ENCODE data around the gene FOXC1. TPM values are rescaled to one million over a fixed set of nuclear protein-coding genes. Genes with fewer than 3 reads are reported as not detected.

The FOXC1 gene
- total and polyA plus RNA-seq, 4 donors, result 0.08 to 0.33 (median 0.14) TPM

DNA sequence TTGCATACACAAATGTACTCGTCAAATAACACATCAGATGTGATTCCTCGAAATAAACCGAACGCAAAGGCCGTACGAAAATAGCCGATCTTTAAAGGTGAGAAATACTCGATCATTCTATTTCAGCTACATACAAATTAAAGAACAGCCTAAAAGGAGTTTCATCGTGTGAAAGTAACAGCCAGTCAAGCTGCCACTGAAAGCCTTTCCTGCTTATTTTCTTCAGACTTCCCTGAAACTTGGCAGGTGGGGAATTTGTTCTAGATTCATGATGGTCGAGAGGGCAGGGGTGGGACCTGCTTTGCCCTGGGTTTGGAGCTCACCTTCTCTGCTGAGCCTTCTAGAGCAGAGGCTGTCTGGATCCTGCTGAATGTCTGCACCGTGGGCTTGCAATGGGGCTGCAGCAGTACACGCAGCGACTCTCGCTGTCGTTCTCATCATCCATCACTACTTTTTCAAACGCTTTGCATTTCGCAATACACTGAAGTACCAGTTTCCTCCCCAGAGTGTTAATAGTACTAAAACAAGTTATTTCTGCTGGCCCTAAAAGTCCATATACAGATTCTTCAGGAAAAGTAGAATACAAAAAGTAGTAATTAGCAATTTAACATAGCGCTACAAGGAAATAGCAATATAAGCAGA, 16.2 kb downstream of the FOXC1 start (continued):
- TF ChIP-seq, protein P1, sequence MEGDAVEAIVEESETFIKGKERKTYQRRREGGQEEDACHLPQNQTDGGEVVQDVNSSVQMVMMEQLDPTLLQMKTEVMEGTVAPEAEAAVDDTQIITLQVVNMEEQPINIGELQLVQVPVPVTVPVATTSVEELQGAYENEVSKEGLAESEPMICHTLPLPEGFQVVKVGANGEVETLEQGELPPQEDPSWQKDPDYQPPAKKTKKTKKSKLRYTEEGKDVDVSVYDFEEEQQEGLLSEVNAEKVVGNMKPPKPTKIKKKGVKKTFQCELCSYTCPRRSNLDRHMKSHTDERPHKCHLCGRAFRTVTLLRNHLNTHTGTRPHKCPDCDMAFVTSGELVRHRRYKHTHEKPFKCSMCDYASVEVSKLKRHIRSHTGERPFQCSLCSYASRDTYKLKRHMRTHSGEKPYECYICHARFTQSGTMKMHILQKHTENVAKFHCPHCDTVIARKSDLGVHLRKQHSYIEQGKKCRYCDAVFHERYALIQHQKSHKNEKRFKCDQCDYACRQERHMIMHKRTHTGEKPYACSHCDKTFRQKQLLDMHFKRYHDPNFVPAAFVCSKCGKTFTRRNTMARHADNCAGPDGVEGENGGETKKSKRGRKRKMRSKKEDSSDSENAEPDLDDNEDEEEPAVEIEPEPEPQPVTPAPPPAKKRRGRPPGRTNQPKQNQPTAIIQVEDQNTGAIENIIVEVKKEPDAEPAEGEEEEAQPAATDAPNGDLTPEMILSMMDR (IDR thresholded peaks at IDR 0.05; ENCODE audit: low read depth, low read length, missing input control), result no peak
- TF ChIP-seq JUND (IDR thresholded peaks at IDR 0.05) (no peak), FOXA2 (IDR thresholded peaks at IDR 0.05) (no peak), HNF4G (IDR thresholded peaks at IDR 0.05) (no peak)
- TF ChIP-seq, protein P2, sequence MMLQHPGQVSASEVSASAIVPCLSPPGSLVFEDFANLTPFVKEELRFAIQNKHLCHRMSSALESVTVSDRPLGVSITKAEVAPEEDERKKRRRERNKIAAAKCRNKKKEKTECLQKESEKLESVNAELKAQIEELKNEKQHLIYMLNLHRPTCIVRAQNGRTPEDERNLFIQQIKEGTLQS (IDR thresholded peaks at IDR 0.05), result no peak
- TF ChIP-seq, protein P3, sequence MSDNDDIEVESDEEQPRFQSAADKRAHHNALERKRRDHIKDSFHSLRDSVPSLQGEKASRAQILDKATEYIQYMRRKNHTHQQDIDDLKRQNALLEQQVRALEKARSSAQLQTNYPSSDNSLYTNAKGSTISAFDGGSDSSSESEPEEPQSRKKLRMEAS (IDR thresholded peaks at IDR 0.05), result no peak

DNA sequence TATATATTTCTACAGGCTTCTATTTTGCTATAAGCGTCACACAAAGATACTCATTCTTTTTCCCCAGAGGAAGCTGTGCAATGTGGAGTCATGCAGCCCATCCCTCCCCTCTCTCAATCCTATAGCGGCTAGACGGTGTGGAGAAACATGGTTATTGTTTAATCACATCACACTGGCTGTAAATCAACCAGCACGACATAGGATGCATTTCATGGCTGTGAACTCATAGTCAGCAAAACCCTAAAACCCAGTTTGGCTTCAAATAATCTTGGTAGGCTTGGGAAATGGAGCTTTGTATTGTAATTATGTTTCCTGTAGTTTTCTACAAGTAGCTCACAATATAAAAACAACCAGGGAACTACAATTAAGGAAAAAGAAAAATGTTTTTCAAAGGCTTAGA, 16.8 kb downstream of the FOXC1 start:
- TF ChIP-seq HNF4A (conservative IDR thresholded peaks at IDR 0.05) (no peak), REST (IDR thresholded peaks at IDR 0.05) (no peak), SP1 (IDR thresholded peaks at IDR 0.05) (no peak), NR2F2 (IDR thresholded peaks at IDR 0.05) (no peak), FOXA1 (IDR thresholded peaks at IDR 0.05) (no peak), GABPA (IDR thresholded peaks at IDR 0.05 in 1 of 2, conservative IDR thresholded peaks at IDR 0.05 in 1 of 2) (no peak)
- TF ChIP-seq, protein P3 (IDR thresholded peaks at IDR 0.05), result no peak
- TF ChIP-seq, protein P4, sequence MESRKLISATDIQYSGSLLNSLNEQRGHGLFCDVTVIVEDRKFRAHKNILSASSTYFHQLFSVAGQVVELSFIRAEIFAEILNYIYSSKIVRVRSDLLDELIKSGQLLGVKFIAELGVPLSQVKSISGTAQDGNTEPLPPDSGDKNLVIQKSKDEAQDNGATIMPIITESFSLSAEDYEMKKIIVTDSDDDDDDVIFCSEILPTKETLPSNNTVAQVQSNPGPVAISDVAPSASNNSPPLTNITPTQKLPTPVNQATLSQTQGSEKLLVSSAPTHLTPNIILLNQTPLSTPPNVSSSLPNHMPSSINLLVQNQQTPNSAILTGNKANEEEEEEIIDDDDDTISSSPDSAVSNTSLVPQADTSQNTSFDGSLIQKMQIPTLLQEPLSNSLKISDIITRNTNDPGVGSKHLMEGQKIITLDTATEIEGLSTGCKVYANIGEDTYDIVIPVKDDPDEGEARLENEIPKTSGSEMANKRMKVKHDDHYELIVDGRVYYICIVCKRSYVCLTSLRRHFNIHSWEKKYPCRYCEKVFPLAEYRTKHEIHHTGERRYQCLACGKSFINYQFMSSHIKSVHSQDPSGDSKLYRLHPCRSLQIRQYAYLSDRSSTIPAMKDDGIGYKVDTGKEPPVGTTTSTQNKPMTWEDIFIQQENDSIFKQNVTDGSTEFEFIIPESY (IDR thresholded peaks at IDR 0.05), result no peak
- H3K27ac ChIP-seq (ENCODE audit: low read depth in 1 of 2, low read length in 2 of 2), result no peak overlapping the region
- H3K9ac ChIP-seq (ENCODE audit: low read depth in 1 of 2, low read length in 2 of 2), result no peak overlapping the region
- WGBS, result 62% methylated on average over 4 of the region's 4 CpGs
- no peak overlapping the region for H3K4me3 ChIP-seq (ENCODE audit: low read depth in 1 of 3, low read length in 3 of 3)
- H3K9me3 ChIP-seq (ENCODE audit: control insufficient read depth in 4 of 4, low read length in 3 of 4), result no peaks in the 10 kb centered on the region
- H3K36me3 ChIP-seq (ENCODE audit: control insufficient read depth in 4 of 4, insufficient read depth in 3 of 4, low read depth in 1 of 4, low read length in 3 of 4), result peaks cover 0 to 2% (median 0%) of the 10 kb centered on the region in 4 donors
- no peak for DNase-seq (ENCODE audit: low spot score)
- H3K4me1 ChIP-seq (ENCODE audit: control insufficient read depth in 4 of 4, insufficient read depth in 4 of 4, low read length in 3 of 4), result peaks cover 0 to 14% (median 6%) of the 10 kb centered on the region in 4 donors
- H3K27me3 ChIP-seq (ENCODE audit: control insufficient read depth in 4 of 4, insufficient read depth in 4 of 4, low read length in 3 of 4), result peaks cover 0 to 11% (median 4%) of the 10 kb centered on the region in 4 donors
